ENCODE results near the gene MRPL12. TPM values are rescaled to one million over a fixed set of nuclear protein-coding genes. Genes with fewer than 3 reads are reported as not detected.
A peak's percentile ranks its signal among the peaks of the same experiment; 100 is the strongest.

Gene MRPL12
- total and polyA plus RNA-seq, 2 of the 13 experiments (the other 11 are each of a cell fraction or from before 2014, with no cell fraction given): 39.1 to 94.1 TPM

GRCh38 chr17:81659038-81659437 lies 44.1 kb upstream of the MRPL12 start:
- BruUV-seq (replicated peaks): no TSS peak
- no peaks in the 10 kb centered on the region for H3K9me3 ChIP-seq (ENCODE audit: low read length)
- H3K9ac ChIP-seq (ENCODE audit: insufficient read depth, low read depth, low read length): no peak overlapping the region
- ChIA-PET POLR2A (interaction anchor here (0.6 to 1.3 kb wide), 7 partner anchors 8 to 1113 kb away, joined by 3 to 6 read pairs (median 3); partner anchors contain the start of genes ARL16, FAAP100 and HGS), CTCF (ENCODE audit: low intra/inter-chr PET ratio, low total read pairs) (no interaction called here)
- 17% methylated on average over 5 of the region's 5 CpGs for WGBS (ENCODE audit: low lambda C conversion rate)
- peaks cover 0 to 17% of the 10 kb centered on the region in 2 experiments; a peak in 3 of 5 replicates for H3K27me3 ChIP-seq (ENCODE audit: control insufficient read depth in 1 of 2, insufficient read depth in 2 of 2, low read length in 2 of 2)
- peak overlapping the region; percentile 56 for H3K27ac ChIP-seq (ENCODE audit: extremely low read length, insufficient read depth, low read length)
- H3K36me3 ChIP-seq (replicated peaks in 1 of 2; ENCODE audit: control insufficient read depth in 1 of 2, insufficient read depth in 2 of 2, low read length in 2 of 2): no peaks in the 10 kb centered on the region
- peak; percentile 93 for FAIRE-seq
- peaks cover 53% of the 10 kb centered on the region for H3K4me1 ChIP-seq (ENCODE audit: insufficient read depth, low read length)
- no peaks in the 10 kb centered on the region for H3K79me2 ChIP-seq (ENCODE audit: insufficient read depth, low read length)
- H2AFZ ChIP-seq (ENCODE audit: low read length): peak overlapping the region; percentile 39
- intact Hi-C loops (cut with micrococcal nuclease; ENCODE audit: unreplicated experiment): no loop called here
- DNase-seq (ENCODE audit: low spot score): peak; percentile 88
- no peaks in the 10 kb centered on the region for H4K20me1 ChIP-seq (ENCODE audit: insufficient read depth, low read length)
- peak; percentile 70 for ATAC-seq
- peak overlapping the region; percentile 65 for H3K4me2 ChIP-seq (ENCODE audit: low read depth, low read length)
- in situ Hi-C loops (cut with HindIII; ENCODE audit: extremely low pct_ligation_motif_present, low pct_unique_long_range_greater_than_20kb): no loop called here
- H3K4me3 ChIP-seq (replicated peaks in 1 of 3; ENCODE audit: insufficient read depth in 1 of 3, low read depth in 2 of 3, low read length in 3 of 3): no peak overlapping the region; a peak in 1 of 6 replicates
- TF ChIP-seq ZNF253 (CRISPR knock-in tag; IDR thresholded peaks at IDR 0.05; ENCODE audit: borderline replicate concordance) (no peak), MTA1 (CRISPR knock-in tag; IDR thresholded peaks at IDR 0.05; ENCODE audit: borderline replicate concordance) (no peak), ZNF362 (CRISPR knock-in tag; IDR thresholded peaks at IDR 0.05; ENCODE audit: borderline replicate concordance) (peak; percentile 94), ZNF792 (CRISPR knock-in tag; IDR thresholded peaks at IDR 0.05) (peak; percentile 22; the same call in 1 of the 2 replicates), NCOA1 (CRISPR knock-in tag; IDR thresholded peaks at IDR 0.05) (0 out of 2 replicates have a peak, but pooled peaks have one; percentile 23), RCOR2 (CRISPR knock-in tag; IDR thresholded peaks at IDR 0.05) (peak; percentile 34; the same call in 1 of the 2 replicates), HOMEZ (CRISPR knock-in tag; IDR thresholded peaks at IDR 0.05; ENCODE audit: low read depth) (0 out of 2 replicates have a peak, but pooled peaks have one; percentile 21), KLF15 (CRISPR knock-in tag; IDR thresholded peaks at IDR 0.05; ENCODE audit: borderline replicate concordance) (no peak), PHF5A (CRISPR knock-in tag; IDR thresholded peaks at IDR 0.05; ENCODE audit: low read depth, unreplicated experiment) (no peak), THRA (CRISPR knock-in tag; IDR thresholded peaks at IDR 0.05; ENCODE audit: borderline replicate concordance) (0 out of 2 replicates have a peak, but pooled peaks have one; percentile 19), MED1 (CRISPR knock-in tag; IDR thresholded peaks at IDR 0.05) (0 out of 2 replicates have a peak, but pooled peaks have one; percentile 13), NCOR1 (IDR thresholded peaks at IDR 0.05; ENCODE audit: borderline replicate concordance, low read length) (peak; percentile 39; the same call in 1 of the 2 replicates), ZMYM3 (CRISPR knock-in tag; IDR thresholded peaks at IDR 0.05) (peak; percentile 60), TBX3 (IDR thresholded peaks at IDR 0.05; ENCODE audit: borderline replicate concordance) (no peak), NR2F6 (IDR thresholded peaks at IDR 0.05) (no peak), NR2F6 (CRISPR knock-in tag; IDR thresholded peaks at IDR 0.05) (0 out of 2 replicates have a peak, but pooled peaks have one; percentile 27), ARID5B (CRISPR knock-in tag; IDR thresholded peaks at IDR 0.05) (peak; percentile 55; the same call in 1 of the 2 replicates), PHF21A (CRISPR knock-in tag; IDR thresholded peaks at IDR 0.05) (peak; percentile 41; the same call in 1 of the 2 replicates)

All from HepG2 (cell line).